ENCODE data around the gene LILRA6.

GRCh38 chr19:54188215-54188871, 54.2 kb downstream of the LILRA6 start:
- TF ChIP-seq POLR2AphosphoS5 (IDR thresholded peaks at IDR 0.05; ENCODE audit: low read depth, low read length) = no peak
- TF ChIP-seq RAD21 (IDR thresholded peaks at IDR 0.05 in 1 of 2, conservative IDR thresholded peaks at IDR 0.05 in 1 of 2; ENCODE audit: low read depth in 2 of 2, low read length in 2 of 2) = no peak
